NB4 (cell line): ENCODE results near the gene ALPK1.

Experiments
- CTCF ChIP-seq: IDR thresholded peaks from one replicate; pipeline ENCODE4 v1.5.1; 2012; ENCODE audit warnings: low read depth, low read length
- MYC ChIP-seq: IDR thresholded peaks from 2 replicates; pipeline ENCODE4 v1.6.1; 2011; ENCODE audit warnings: low read depth, low read length
- POLR2A ChIP-seq: IDR thresholded peaks from 2 replicates; pipeline ENCODE4 v1.6.1; 2011; ENCODE audit warnings: mild to moderate bottlenecking; ENCODE audit not compliant: insufficient read length; ENCODE audit errors: extremely low read depth

DNA sequence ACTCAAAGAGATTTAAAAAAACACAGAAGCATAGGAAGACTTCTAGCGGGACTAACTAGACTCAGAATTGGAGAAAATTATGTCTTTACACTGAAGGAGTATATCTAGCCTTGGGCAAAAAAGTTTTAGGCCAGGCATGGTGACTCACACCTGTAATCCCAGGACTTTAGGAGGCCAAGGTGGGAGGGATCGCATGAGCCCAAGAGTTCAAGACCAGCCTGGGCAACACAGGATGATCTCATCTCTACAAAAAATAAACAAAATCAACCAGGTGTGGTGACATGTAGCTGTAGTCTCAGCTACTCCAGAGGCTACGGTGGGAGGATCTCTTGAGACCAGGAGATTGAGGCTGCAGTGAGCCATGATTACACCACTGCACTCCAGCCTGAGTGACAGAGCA is 119.3 kb downstream of the ALPK1 start:
- TF ChIP-seq POLR2A = no peak
- no peak for TF ChIP-seq CTCF
- no peak for TF ChIP-seq MYC
